Pancreas (tissue), 10 donors: ENCODE results near the gene KPNB1. TPM values are rescaled to one million over a fixed set of nuclear protein-coding genes. Genes with fewer than 3 reads are reported as not detected.

Experiments used
- ATAC-seq, 4 donors: fragments of 200-7000 bp; cut with Tn5 transposase; one replicate each; pipeline versions ENCODE4 v1.8.0 to v1.9.1; 2020; ENCODE audit warnings: mild to moderate bottlenecking in 4 of 4, moderate library complexity in 4 of 4
- DNase-seq, 6 donors: peaks; one replicate each; pipeline ENCODE4 v3.0.0-alpha.2; 2020
- FAIRE-seq: peaks from 2 replicates; lab custom pipeline; 2012; peaks lifted over from hg19 to GRCh38; lab: Jason Lieb, UNC
- H3K27ac ChIP-seq, 4 donors: fragments of 200-600 bp; sonication (generic); 1 replicate in 3 of 4; 2 replicates in 1 of 4; pipeline versions ENCODE4 v1.5.0 to v1.8.0; 2020
- H3K27me3 ChIP-seq, 4 donors: fragments of 200-600 bp; one replicate each; pipeline ENCODE4 v1.8.0; 2021
- H3K36me3 ChIP-seq, 3 donors: fragments of 200-600 bp; sonication (generic) in 1 of 3; one replicate each; pipeline versions ENCODE4 v1.5.0 to v1.8.0; 2020 to 2021
- H3K4me1 ChIP-seq, 3 donors: fragments of 200-600 bp; one replicate each; pipeline ENCODE4 v1.8.0; 2021
- H3K4me3 ChIP-seq, 4 donors: fragments of 200-600 bp; sonication (generic) in 2 of 4; one replicate each; pipeline versions ENCODE4 v1.5.0 to v1.8.0; 2020 to 2021
- H3K9me3 ChIP-seq, 4 donors: fragments of 200-600 bp; one replicate each; pipeline ENCODE4 v1.8.0; 2021
- WGBS, 2 donors: extraction: QIAGEN DNeasy Blood & Tissue Kit; methylation state at CpG; one replicate each; pipeline ENCODE4 v1.1.7; 2013; 5-methylcytosine and 5-hydroxymethylcytosine counted together
- intact Hi-C, 3 donors: fragments of 100-400 bp; cut with DNase I; formaldehyde crosslinking; loops; one replicate each; pipeline versions ENCODE4 v1.11.1 to v1.14.2; 2022
- polyA plus RNA-seq, 2 donors: library from polyadenylated mRNA; stranded (reverse); fragments of 200-250 nt; gene quantifications; one replicate each; pipeline ENCODE4 v1.2.3, GENCODE V29; 2013
- total RNA-seq, 6 donors: library from RNA; stranded (reverse); fragmentation: NEBNext Ultra II Directional in 4 of 6; extraction: Animal tissue kit (Norgen Biotek cat#: 25700) in 4 of 6; gene quantifications; one replicate each; pipeline versions ENCODE4 v1.2.1 to v1.2.4, GENCODE V29; 2021 to 2023
- TF ChIP-seq, protein P1 (sequence below), 4 donors: fragments of 200-600 bp; sonication (generic) in 3 of 4; IDR thresholded peaks; one replicate each; pipeline versions ENCODE4 v1.5.0 to v1.8.0; 2021; ENCODE audit warnings: antibody characterized with exemption in 4 of 4
- donor health status: healthy with polysubstance abuse.
- donor health status: DM: no; HTN: no; CAD: no; lungs with moderate emphysema.
- donor health status: DM: no; HTN: no; CAD: no.
- donor health status: control.
- donor health status: control.
- donor health status: Bipolar disorder and iron deficiency.
- donor health status: DM: yes; HTN: yes; CAD: no.
- donor health status: DM: no; HTN: no; CAD: no.
- donor health status: DM: no; HTN: no; CAD: no.
- donor health status: DM: yes; HTN: yes; CAD: no.

The KPNB1 gene
- total and polyA plus RNA-seq, 8 donors = 18.1 to 126 (median 115) TPM

DNA sequence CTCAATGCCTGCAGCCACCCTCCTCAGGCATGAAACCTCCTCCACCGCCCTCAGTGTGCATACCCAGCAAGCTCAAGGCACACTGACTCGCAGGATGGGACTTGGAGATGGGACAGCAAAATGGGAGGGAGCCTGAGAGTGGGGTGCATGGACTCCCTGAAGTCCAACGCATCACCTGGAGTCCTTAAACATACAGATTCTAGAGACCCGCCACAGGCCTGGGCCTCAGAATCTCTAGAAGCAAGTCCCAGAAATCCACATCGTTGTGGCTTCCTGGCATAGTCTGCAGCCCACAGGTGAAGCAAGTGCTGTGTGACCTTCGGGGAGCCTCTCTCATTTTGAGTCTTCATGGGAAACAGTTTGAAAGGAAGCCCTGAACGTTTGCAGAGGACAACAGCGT is 79.8 kb downstream of the KPNB1 start:
- H3K36me3 ChIP-seq = no peaks in the 10 kb centered on the region
- H3K4me3 ChIP-seq = no peak overlapping the region
- FAIRE-seq (no peak), DNase-seq (peak in 1 of 6 donors; percentile 30), ATAC-seq (no peak)
- H3K9me3 ChIP-seq = no peaks in the 10 kb centered on the region
- WGBS, 2 donors = 59 to 68% methylated on average over 8 of the region's 8 CpGs
- H3K27me3 ChIP-seq = peaks cover 0 to 11% (median 3%) of the 10 kb centered on the region in 4 donors
- no peaks in the 10 kb centered on the region for H3K4me1 ChIP-seq
- H3K27ac ChIP-seq = no peak overlapping the region
- TF ChIP-seq, protein P1, sequence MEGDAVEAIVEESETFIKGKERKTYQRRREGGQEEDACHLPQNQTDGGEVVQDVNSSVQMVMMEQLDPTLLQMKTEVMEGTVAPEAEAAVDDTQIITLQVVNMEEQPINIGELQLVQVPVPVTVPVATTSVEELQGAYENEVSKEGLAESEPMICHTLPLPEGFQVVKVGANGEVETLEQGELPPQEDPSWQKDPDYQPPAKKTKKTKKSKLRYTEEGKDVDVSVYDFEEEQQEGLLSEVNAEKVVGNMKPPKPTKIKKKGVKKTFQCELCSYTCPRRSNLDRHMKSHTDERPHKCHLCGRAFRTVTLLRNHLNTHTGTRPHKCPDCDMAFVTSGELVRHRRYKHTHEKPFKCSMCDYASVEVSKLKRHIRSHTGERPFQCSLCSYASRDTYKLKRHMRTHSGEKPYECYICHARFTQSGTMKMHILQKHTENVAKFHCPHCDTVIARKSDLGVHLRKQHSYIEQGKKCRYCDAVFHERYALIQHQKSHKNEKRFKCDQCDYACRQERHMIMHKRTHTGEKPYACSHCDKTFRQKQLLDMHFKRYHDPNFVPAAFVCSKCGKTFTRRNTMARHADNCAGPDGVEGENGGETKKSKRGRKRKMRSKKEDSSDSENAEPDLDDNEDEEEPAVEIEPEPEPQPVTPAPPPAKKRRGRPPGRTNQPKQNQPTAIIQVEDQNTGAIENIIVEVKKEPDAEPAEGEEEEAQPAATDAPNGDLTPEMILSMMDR (IDR thresholded peaks at IDR 0.05) = no peak
- intact Hi-C loops = no loop called here

DNA sequence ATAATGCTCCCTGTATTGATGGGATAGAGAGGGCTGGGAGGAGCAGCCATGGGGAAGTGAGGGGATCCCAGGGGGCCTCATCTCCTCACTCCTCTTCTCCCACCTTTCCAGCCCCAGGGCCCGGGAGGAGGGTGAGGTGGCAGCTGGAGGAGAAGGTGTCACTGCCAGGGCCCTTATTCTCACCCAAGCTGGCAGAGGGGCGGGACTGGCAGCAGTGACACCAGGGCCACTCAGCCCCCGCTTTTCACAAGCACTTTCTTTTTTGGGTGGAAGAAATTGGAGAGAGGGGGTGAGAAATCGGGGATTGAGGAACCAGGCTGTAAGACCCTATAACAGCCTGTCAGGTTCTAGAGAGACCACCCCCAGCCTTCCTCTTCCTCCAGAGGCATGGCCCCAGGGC is 81.0 kb downstream of the KPNB1 start:
- TF ChIP-seq, protein P1 (IDR thresholded peaks at IDR 0.05) = no peak
- intact Hi-C loops = no loop called here
- 72 to 89% methylated on average over 4 of the region's 4 CpGs for WGBS, 2 donors
- ATAC-seq (no peak), DNase-seq (peak in 1 of 6 donors; percentile 26), FAIRE-seq (no peak)
- no peak overlapping the region for H3K4me3 ChIP-seq
- peaks cover 0 to 11% (median 3%) of the 10 kb centered on the region in 4 donors for H3K27me3 ChIP-seq
- no peaks in the 10 kb centered on the region for H3K4me1 ChIP-seq
- no peaks in the 10 kb centered on the region for H3K9me3 ChIP-seq
- H3K36me3 ChIP-seq = no peaks in the 10 kb centered on the region
- no peak overlapping the region for H3K27ac ChIP-seq

DNA sequence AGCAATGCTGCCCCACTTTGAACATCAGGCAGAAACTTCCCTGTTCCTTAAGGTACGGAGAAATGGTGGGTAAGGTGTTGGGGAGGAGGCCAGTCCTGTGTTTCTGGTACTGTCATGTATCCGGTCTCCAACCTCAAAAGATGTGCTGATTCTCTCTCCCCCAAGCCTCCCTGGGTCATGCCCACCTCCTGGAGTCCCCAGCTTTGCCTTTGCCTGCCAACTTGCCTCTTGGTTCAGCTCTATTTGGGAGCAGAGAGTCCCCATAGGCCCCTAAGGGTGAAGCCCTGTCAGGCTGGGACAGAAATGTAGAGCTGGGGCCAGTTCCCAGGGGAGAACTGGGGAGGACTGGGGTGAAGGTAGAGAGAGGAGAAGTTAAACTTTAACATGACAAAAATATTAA is 81.7 kb downstream of the KPNB1 start:
- peak in 1 of 6 donors; percentile 19 for DNase-seq
- 69 to 80% methylated on average over 2 of the region's 2 CpGs for WGBS, 2 donors
- Histone ChIP-seq H3K4me3 (no peak overlapping the region), H3K27me3 (peaks cover 0 to 11% (median 3%) of the 10 kb centered on the region in 4 donors), H3K36me3 (no peaks in the 10 kb centered on the region), H3K4me1 (no peaks in the 10 kb centered on the region), H3K9me3 (no peaks in the 10 kb centered on the region), H3K27ac (no peak overlapping the region)
- intact Hi-C loops = no loop called here
- no peak for ATAC-seq
- TF ChIP-seq, protein P1 (IDR thresholded peaks at IDR 0.05) = no peak
- no peak for FAIRE-seq

DNA sequence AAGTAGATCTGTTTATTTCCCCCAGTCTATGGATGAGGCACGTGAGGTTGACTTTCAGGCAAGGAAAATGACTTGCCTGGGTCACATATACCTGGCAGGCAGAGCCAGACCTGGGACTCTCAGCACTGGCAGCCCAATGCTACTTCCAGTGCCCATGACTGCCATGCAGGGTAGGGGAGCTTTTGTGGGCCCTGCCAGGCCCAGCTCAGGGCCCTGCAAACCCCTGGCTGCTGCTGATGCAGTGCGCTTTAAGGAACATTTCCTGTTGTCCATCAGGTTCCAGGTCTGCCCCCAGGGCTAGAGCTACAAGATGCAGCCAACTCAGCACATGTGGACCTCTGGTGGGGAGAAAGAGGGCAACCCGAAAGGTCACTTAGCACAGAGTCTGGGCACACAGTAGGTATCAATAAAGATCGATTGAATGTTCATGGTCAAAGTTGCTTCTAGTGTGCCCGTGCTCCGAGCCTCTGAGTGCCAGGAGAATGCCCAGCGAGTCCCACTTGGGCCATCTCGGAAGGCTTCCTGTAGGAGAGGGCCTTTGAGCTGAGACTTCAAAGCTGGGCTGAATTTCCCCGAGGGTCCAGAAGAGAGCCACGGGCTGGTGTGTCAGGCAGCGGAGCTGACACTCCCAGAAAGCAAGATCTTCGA is 82.8 kb downstream of the KPNB1 start:
- FAIRE-seq (no peak), DNase-seq (peak in 1 of 6 donors; percentile 32), ATAC-seq (no peak)
- H3K36me3 ChIP-seq = no peaks in the 10 kb centered on the region
- H3K27me3 ChIP-seq = peaks cover 0 to 11% (median 3%) of the 10 kb centered on the region in 4 donors
- H3K4me3 ChIP-seq = peak overlapping the region in 2 of 4 donors; percentile 27 to 51
- intact Hi-C loops = no loop called here
- no peak overlapping the region for H3K27ac ChIP-seq
- 49 to 51% methylated on average over 12 of the region's 12 CpGs for WGBS, 2 donors
- H3K4me1 ChIP-seq = no peaks in the 10 kb centered on the region
- TF ChIP-seq, protein P1 (IDR thresholded peaks at IDR 0.05) = no peak
- H3K9me3 ChIP-seq = no peaks in the 10 kb centered on the region

DNA sequence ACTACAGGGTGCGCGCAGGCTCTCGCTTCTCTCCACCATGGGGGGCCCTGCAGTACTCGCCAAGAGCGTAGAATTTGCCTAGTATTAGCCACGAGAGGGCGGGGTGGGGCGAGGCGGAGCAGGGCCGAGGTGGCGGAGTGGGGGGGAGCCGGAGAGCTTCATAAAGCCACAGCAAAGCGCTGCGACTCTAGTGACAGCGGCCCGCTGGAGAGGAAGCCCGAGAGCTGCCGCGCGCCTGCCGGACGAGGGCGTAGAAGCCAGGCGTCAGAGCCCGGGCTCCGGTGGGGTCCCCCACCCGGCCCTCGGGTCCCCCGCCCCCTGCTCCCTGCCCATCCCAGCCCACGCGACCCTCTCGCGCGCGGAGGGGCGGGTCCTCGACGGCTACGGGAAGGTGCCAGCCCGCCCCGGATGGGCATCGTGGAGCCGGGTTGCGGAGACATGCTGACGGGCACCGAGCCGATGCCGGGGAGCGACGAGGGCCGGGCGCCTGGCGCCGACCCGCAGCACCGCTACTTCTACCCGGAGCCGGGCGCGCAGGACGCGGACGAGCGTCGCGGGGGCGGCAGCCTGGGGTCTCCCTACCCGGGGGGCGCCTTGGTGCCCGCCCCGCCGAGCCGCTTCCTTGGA is 83.4 kb downstream of the KPNB1 start, which contains the start of gene TBX21:
TSS of gene TBX21 (plus strand) at position 190 of the 627 bp plus-strand sequence. CDS start at position 409, 219 bp downstream.
- ATAC-seq = peak; percentile 76 to 95 (median 87)

More for the DNA sequence above, 83.4 kb downstream of the KPNB1 start, which contains the start of gene TBX21:
- intact Hi-C loops = no loop called here
- DNase-seq (peak; percentile 40 to 79 (median 58)), FAIRE-seq (no peak)
- H3K4me3 ChIP-seq = peak within 1 kb of the TSS; percentile 10 to 51 (median 18)
- no peaks in the 10 kb centered on the region for H3K36me3 ChIP-seq
- H3K9me3 ChIP-seq = no peaks in the 10 kb centered on the region
- H3K27ac ChIP-seq = no peak within 1 kb of the TSS
- TF ChIP-seq, protein P1 (IDR thresholded peaks at IDR 0.05) = no peak
- peaks cover 0 to 11% (median 3%) of the 10 kb centered on the region in 4 donors for H3K27me3 ChIP-seq
- no peaks in the 10 kb centered on the region for H3K4me1 ChIP-seq
- WGBS, 2 donors = 1 to 2% methylated on average over 34 to 73 of the region's 73 CpGs
